H1 (cell line): Measurements from ENCODE around the gene LAMC3. TPM values are rescaled to one million over a fixed set of nuclear protein-coding genes. Genes with fewer than 3 reads are reported as not detected.
A peak's percentile ranks its signal among the peaks of the same experiment; 100 is the strongest.

ENCODE experiments used
- CTCF ChIA-PET: fragments of 300-600 bp; sonication (Branson Sonifier 250); formaldehyde crosslinking; loops from one replicate; lab custom pipeline; 2021; ENCODE audit not compliant: partially characterized antibody; lab: Charles Lee
- POLR2A ChIA-PET: fragments of 300-600 bp; sonication (Branson Sonifier 250); formaldehyde crosslinking; loops from one replicate; lab custom pipeline; 2021; ENCODE audit warnings: inconsistent platforms; ENCODE audit not compliant: partially characterized antibody; lab: Charles Lee
- DNase-seq, 2 experiments: peaks; one replicate each; pipeline versions ENCODE4 v3.0.0 to v3.0.0-alpha.2; 2010 to 2022; ENCODE audit warnings: low spot score in 2 of 2, low read depth in 1 of 2, mixed read lengths in 1 of 2
- FAIRE-seq: peaks from 2 replicates; lab custom pipeline; 2011; peaks lifted over from hg19 to GRCh38; lab: Jason Lieb, UNC
- H2AFZ ChIP-seq: 2 replicates; pipeline ENCODE4 v1.8.1; 2012; ENCODE audit warnings: low read length, inconsistent platforms
- H2AK5ac ChIP-seq: 2 replicates; pipeline ENCODE4 v1.6.1; 2013; ENCODE audit warnings: low read depth, low read length
- H2BK120ac ChIP-seq: replicated peaks from 2 replicates; pipeline ENCODE3; 2013; ENCODE audit warnings: low read depth, low read length, inconsistent platforms
- H2BK12ac ChIP-seq: 2 replicates; pipeline ENCODE4 v1.6.1; 2013; ENCODE audit warnings: low read depth, low read length
- H2BK15ac ChIP-seq: 2 replicates; pipeline ENCODE4 v1.6.1; 2013; ENCODE audit warnings: low read length
- H2BK20ac ChIP-seq: 2 replicates; pipeline ENCODE4 v1.6.1; 2013; ENCODE audit warnings: low read length
- H2BK5ac ChIP-seq: 2 replicates; pipeline ENCODE4 v1.6.1; 2013; ENCODE audit warnings: low read depth, low read length
- H3K14ac ChIP-seq: 2 replicates; pipeline ENCODE4 v1.6.1; 2013; ENCODE audit warnings: inconsistent platforms; ENCODE audit not compliant: insufficient read length
- H3K18ac ChIP-seq: 2 replicates; pipeline ENCODE4 v1.6.1; 2013; ENCODE audit warnings: low read length; ENCODE audit errors: extremely low read depth
- H3K23ac ChIP-seq: 2 replicates; pipeline ENCODE4 v1.6.1; 2013; ENCODE audit warnings: inconsistent platforms; ENCODE audit not compliant: insufficient read length
- H3K23me2 ChIP-seq: 2 replicates; pipeline ENCODE4 v1.6.1; 2013; ENCODE audit warnings: low read depth, low read length
- H3K27ac ChIP-seq: 2 replicates; pipeline ENCODE4 v1.6.1; 2011; ENCODE audit warnings: low read depth, low read length, inconsistent platforms
- H3K27me3 ChIP-seq, 4 experiments: replicated peaks in 1 of 4; 1 replicate in 1 of 4; 2 replicates in 3 of 4; pipeline versions ENCODE4 v1.6.1 to v1.8.1; 2011 to 2013; ENCODE audit warnings: low read length in 3 of 4, mild to moderate bottlenecking in 3 of 4, inconsistent platforms in 2 of 4, mixed read lengths in 2 of 4, moderate library complexity in 1 of 4; ENCODE audit not compliant: control insufficient read depth in 3 of 4, insufficient read depth in 3 of 4; ENCODE audit errors: extremely low read depth in 1 of 4
- H3K36me3 ChIP-seq, 4 experiments: 2 replicates each; pipeline versions ENCODE4 v1.6.1 to v1.8.1; 2011 to 2013; ENCODE audit warnings: mild to moderate bottlenecking in 4 of 4, low read length in 3 of 4, moderate library complexity in 2 of 4, control low read depth in 1 of 4, inconsistent platforms in 1 of 4; ENCODE audit not compliant: insufficient read depth in 4 of 4, control insufficient read depth in 2 of 4
- H3K4ac ChIP-seq: replicated peaks from 2 replicates; pipeline ENCODE3; 2013; ENCODE audit warnings: low read length, low read depth, mixed read lengths, inconsistent platforms; ENCODE audit not compliant: insufficient read length
- H3K4me1 ChIP-seq, 4 experiments: replicated peaks in 1 of 4; 1 replicate in 1 of 4; 2 replicates in 3 of 4; pipeline versions ENCODE4 v1.6.1 to v1.8.1; 2011 to 2013; ENCODE audit warnings: low read length in 3 of 4, inconsistent platforms in 2 of 4, mixed read lengths in 1 of 4; ENCODE audit not compliant: insufficient read depth in 4 of 4, control insufficient read depth in 3 of 4
- H3K4me2 ChIP-seq, 2 experiments: 2 replicates each; pipeline versions ENCODE4 v1.6.1 to v1.8.1; 2011 to 2013; ENCODE audit warnings: low read depth in 2 of 2, low read length in 2 of 2, control low read depth in 1 of 2, inconsistent platforms in 1 of 2, mild to moderate bottlenecking in 1 of 2; ENCODE audit not compliant: insufficient read depth in 1 of 2
- H3K4me3 ChIP-seq, 4 experiments: fragments of 200-600, 300-600 bp in 1 of 4; sonication (generic), shearing (Covaris generic), sonication (Bioruptor Twin) in 1 of 4; 2 replicates each; pipeline versions ENCODE4 v1.5.1 to v1.8.1; 2011 to 2016; ENCODE audit warnings: low read length in 4 of 4, low read depth in 3 of 4, control low read depth in 2 of 4, inconsistent platforms in 2 of 4, mild to moderate bottlenecking in 2 of 4, mixed read lengths in 1 of 4, moderate library complexity in 1 of 4; ENCODE audit not compliant: insufficient read depth in 2 of 4; ENCODE audit errors: extremely low read depth in 1 of 4
- H3K56ac ChIP-seq: replicated peaks from 2 replicates; pipeline ENCODE3; 2013; ENCODE audit warnings: low read depth, mild to moderate bottlenecking, mixed read lengths, low read length, inconsistent platforms; ENCODE audit not compliant: insufficient read length
- H3K79me1 ChIP-seq: 2 replicates; pipeline ENCODE4 v1.6.1; 2013; ENCODE audit warnings: low read depth, low read length, control low read depth
- H3K79me2 ChIP-seq, 2 experiments: 2 replicates each; pipeline versions ENCODE4 v1.6.1 to v1.8.1; 2012 to 2013; ENCODE audit warnings: low read length in 2 of 2, mild to moderate bottlenecking in 2 of 2, inconsistent platforms in 1 of 2; ENCODE audit not compliant: insufficient read depth in 2 of 2, control insufficient read depth in 1 of 2
- H3K9ac ChIP-seq, 4 experiments: replicated peaks in 1 of 4; 1 replicate in 1 of 4; 2 replicates in 3 of 4; pipeline versions ENCODE4 v1.6.1 to v1.8.1; 2011 to 2013; ENCODE audit warnings: low read depth in 3 of 4, low read length in 3 of 4, control low read depth in 2 of 4, mild to moderate bottlenecking in 2 of 4, moderate library complexity in 2 of 4, inconsistent platforms in 1 of 4; ENCODE audit errors: extremely low read depth in 1 of 4
- H3K9me3 ChIP-seq, 2 experiments: 2 replicates each; pipeline versions ENCODE4 v1.6.1 to v1.8.1; 2012 to 2013; ENCODE audit warnings: mild to moderate bottlenecking in 2 of 2, moderate library complexity in 2 of 2, control low read depth in 1 of 2, inconsistent platforms in 1 of 2, low read depth in 1 of 2, low read length in 1 of 2, mixed read lengths in 1 of 2; ENCODE audit not compliant: insufficient read depth in 2 of 2
- H4K20me1 ChIP-seq, 2 experiments: replicated peaks in 1 of 2; 2 replicates each; pipeline versions ENCODE3 to v1.8.1; 2011 to 2013; ENCODE audit warnings: inconsistent platforms in 2 of 2, low read length in 2 of 2, mild to moderate bottlenecking in 1 of 2; ENCODE audit not compliant: insufficient read depth in 2 of 2, control insufficient read depth in 1 of 2
- H4K5ac ChIP-seq: 2 replicates; pipeline ENCODE4 v1.6.1; 2013; ENCODE audit warnings: low read length, low read depth, mixed read lengths, inconsistent platforms; ENCODE audit not compliant: insufficient read length
- H4K8ac ChIP-seq: 2 replicates; pipeline ENCODE4 v1.8.0; 2013; ENCODE audit warnings: mild to moderate bottlenecking, moderate library complexity, low read length, inconsistent platforms; ENCODE audit not compliant: insufficient read depth; ENCODE audit errors: extremely low read depth
- H4K91ac ChIP-seq: replicated peaks from 2 replicates; pipeline ENCODE3; 2013; ENCODE audit warnings: low read length, mixed read lengths, inconsistent platforms; ENCODE audit not compliant: insufficient read length
- BCL11A ChIP-seq, 2 experiments: IDR thresholded peaks; one replicate each; pipeline ENCODE4 v1.6.1; 2011; ENCODE audit warnings: low read depth in 2 of 2, low read length in 2 of 2, mild to moderate bottlenecking in 2 of 2
- EP300 ChIP-seq, 2 experiments: IDR thresholded peaks; 1 replicate in 1 of 2; 2 replicates in 1 of 2; pipeline ENCODE4 v1.6.1; 2011 to 2012; ENCODE audit warnings: low read depth in 2 of 2, low read length in 2 of 2, mild to moderate bottlenecking in 2 of 2, borderline replicate concordance in 1 of 2, inconsistent platforms in 1 of 2, moderate library complexity in 1 of 2
- FOSL1 ChIP-seq: IDR thresholded peaks from 2 replicates; pipeline ENCODE4 v1.6.1; 2011; ENCODE audit warnings: mild to moderate bottlenecking, low read depth, low read length, moderate library complexity; ENCODE audit not compliant: insufficient read depth
- HDAC2 ChIP-seq, 2 experiments: fragments of 300-600 bp in 1 of 2; sonication (generic) in 1 of 2; IDR thresholded peaks; 2 replicates each; pipeline ENCODE4 v1.6.1; 2011 to 2012; ENCODE audit warnings: low read depth in 2 of 2, low read length in 2 of 2, mild to moderate bottlenecking in 2 of 2, moderate library complexity in 2 of 2, borderline replicate concordance in 1 of 2, inconsistent platforms in 1 of 2
- JUN ChIP-seq: IDR thresholded peaks from 2 replicates; pipeline ENCODE4 v1.6.1; 2011; ENCODE audit warnings: low read depth, mild to moderate bottlenecking, improper control_type of control experiment, low read length
- RXRA ChIP-seq: IDR thresholded peaks from 2 replicates; pipeline ENCODE4 v1.6.1; 2011; ENCODE audit warnings: low read depth, mild to moderate bottlenecking, low read length, moderate library complexity; ENCODE audit not compliant: insufficient read depth
- SAP30 ChIP-seq: fragments of 300-600 bp; sonication (generic); IDR thresholded peaks from 2 replicates; pipeline ENCODE4 v1.7.1; 2012; ENCODE audit warnings: low read length, moderate library complexity, mild to moderate bottlenecking, inconsistent platforms; ENCODE audit not compliant: insufficient read depth, insufficient replicate concordance
- TCF12 ChIP-seq: IDR thresholded peaks from 2 replicates; pipeline ENCODE4 v1.6.1; 2011; ENCODE audit warnings: low read depth, mild to moderate bottlenecking, low read length
- WGBS, 2 experiments: shearing (Covaris generic) in 1 of 2; methylation state at CpG; one replicate each; pipeline versions ENCODE4 v1.1.6 to v1.1.7; 2013 to 2015; ENCODE audit warnings: low lambda C conversion rate in 2 of 2, mixed read lengths in 2 of 2, inconsistent platforms in 1 of 2, low coverage in 1 of 2, missing lambda C conversion rate in 1 of 2; ENCODE audit not compliant: insufficient replicate concordance in 2 of 2, insufficient coverage in 1 of 2, insufficient read length in 1 of 2; ENCODE audit errors: extremely low coverage in 1 of 2, missing lambda C conversion rate in 1 of 2; 5-methylcytosine and 5-hydroxymethylcytosine counted together
- polyA plus RNA-seq, 7 experiments: library from polyadenylated mRNA; depleted of rRNA in 3 of 7; stranded (reverse) in 5 of 7; unstranded in 2 of 7; fragments of >200 nt in 5 of 7; fragments of 200-250 nt in 2 of 7; gene quantifications; 1 replicate in 5 of 7; 2 replicates in 1 of 7; 4 replicates in 1 of 7; pipeline versions ENCODE4 v1.2.1 to v1.2.3, GENCODE V29; 2011 to 2013; ENCODE audit warnings: missing spikeins in 2 of 7, mixed read lengths in 2 of 7
- total RNA-seq: library from RNA; stranded (reverse); fragmentation: NEBNext Ultra II Directional; extraction: Animal tissue kit (Norgen Biotek cat#: 25700); gene quantifications from 2 replicates; pipeline ENCODE4 v1.2.1, GENCODE V29; 2021

Gene LAMC3
- total and polyA plus RNA-seq, 2 of the 8 experiments (the other 6 are each of a cell fraction or from before 2014, with no cell fraction given): 9.3 to 12.3 TPM

GRCh38 chr9:130981756-130982137 is 27.2 kb upstream of the LAMC3 start:
- no peak overlapping the region for H4K5ac ChIP-seq
- no peaks in the 10 kb centered on the region for H3K36me3 ChIP-seq
- H2AK5ac ChIP-seq: no peak overlapping the region
- no peak overlapping the region for H3K4me2 ChIP-seq
- H2BK12ac ChIP-seq: no peak overlapping the region
- H3K79me1 ChIP-seq: no peaks in the 10 kb centered on the region
- no peak overlapping the region for H3K56ac ChIP-seq
- no peak overlapping the region for H3K4me3 ChIP-seq
- no peak overlapping the region for H3K9ac ChIP-seq
- H3K4me1 ChIP-seq: peaks cover 0 to 3% (median 0%) of the 10 kb centered on the region in 4 experiments; a peak in 1 of 7 replicates
- H3K18ac ChIP-seq: no peak overlapping the region
- no peaks in the 10 kb centered on the region for H4K20me1 ChIP-seq
- H2BK20ac ChIP-seq: no peak overlapping the region
- no peak overlapping the region for H4K91ac ChIP-seq
- FAIRE-seq (no peak), DNase-seq (no peak)
- ChIA-PET CTCF (interaction anchor here (0.7 to 4.8 kb wide), 11 partner anchors 9 to 115 kb away, joined by 3 to 28 read pairs (median 3); no protein-coding TSS in a partner anchor), POLR2A (interaction anchor here (1.3 to 1.5 kb wide), 2 partner anchors 85 to 115 kb away, joined by 3 read pairs; partner anchors contain the start of gene QRFP)
- peak overlapping the region; percentile 38 for H3K14ac ChIP-seq
- H4K8ac ChIP-seq: peak overlapping the region; percentile 91
- H3K23ac ChIP-seq: no peak overlapping the region
- no peaks in the 10 kb centered on the region for H3K27me3 ChIP-seq
- no peak overlapping the region for H2BK5ac ChIP-seq
- no peaks in the 10 kb centered on the region for H3K23me2 ChIP-seq
- H3K27ac ChIP-seq: no peak overlapping the region
- no peak overlapping the region for H2BK15ac ChIP-seq
- 80% methylated on average over 14 of the region's 14 CpGs; no CpG with 5 or more reads in 1 of the 2 experiments for WGBS, 2 experiments
- H3K4ac ChIP-seq: no peak overlapping the region
- H3K79me2 ChIP-seq: no peaks in the 10 kb centered on the region
- H2AFZ ChIP-seq: no peak overlapping the region
- H2BK120ac ChIP-seq: no peak overlapping the region
- no peaks in the 10 kb centered on the region for H3K9me3 ChIP-seq
- TF ChIP-seq EP300 (IDR thresholded peaks at IDR 0.05; ENCODE audit: borderline replicate concordance in 1 of 2, low read depth in 2 of 2, low read length in 2 of 2) (no peak), HDAC2 (IDR thresholded peaks at IDR 0.05; ENCODE audit: borderline replicate concordance in 1 of 2, low read depth in 2 of 2, low read length in 2 of 2) (no peak), JUN (no peak), TCF12 (no peak), SAP30 (no peak), RXRA (no peak), BCL11A (IDR thresholded peaks at IDR 0.05; ENCODE audit: low read depth in 2 of 2, low read length in 2 of 2) (no peak), FOSL1 (no peak)
- TF ChIP-seq, all 59 proteins: peak for 0
